Anterior cingulate cortex (tissue), 58 donors: Measurements from ENCODE around the gene TMEM201.

Source experiments
- DNase-seq, 58 donors: peaks; one replicate each; lab custom pipeline; 2025; lab: John Stamatoyannopoulos, UW

The TMEM201 gene

GRCh38 chr1:9597361-9598315 is 8.9 kb downstream of the TMEM201 start:
- DNase-seq = no peak

- DNase-seq = no peak
Observed at GRCh38 chr1:9598316-9598700, 9.6 kb downstream of the TMEM201 start.

GRCh38 chr1:9599741-9600140 is 11.0 kb downstream of the TMEM201 start:
- no peak for DNase-seq

- DNase-seq = no peak
Observed at GRCh38 chr1:9600861-9601834, 12.4 kb downstream of the TMEM201 start.

DNA sequence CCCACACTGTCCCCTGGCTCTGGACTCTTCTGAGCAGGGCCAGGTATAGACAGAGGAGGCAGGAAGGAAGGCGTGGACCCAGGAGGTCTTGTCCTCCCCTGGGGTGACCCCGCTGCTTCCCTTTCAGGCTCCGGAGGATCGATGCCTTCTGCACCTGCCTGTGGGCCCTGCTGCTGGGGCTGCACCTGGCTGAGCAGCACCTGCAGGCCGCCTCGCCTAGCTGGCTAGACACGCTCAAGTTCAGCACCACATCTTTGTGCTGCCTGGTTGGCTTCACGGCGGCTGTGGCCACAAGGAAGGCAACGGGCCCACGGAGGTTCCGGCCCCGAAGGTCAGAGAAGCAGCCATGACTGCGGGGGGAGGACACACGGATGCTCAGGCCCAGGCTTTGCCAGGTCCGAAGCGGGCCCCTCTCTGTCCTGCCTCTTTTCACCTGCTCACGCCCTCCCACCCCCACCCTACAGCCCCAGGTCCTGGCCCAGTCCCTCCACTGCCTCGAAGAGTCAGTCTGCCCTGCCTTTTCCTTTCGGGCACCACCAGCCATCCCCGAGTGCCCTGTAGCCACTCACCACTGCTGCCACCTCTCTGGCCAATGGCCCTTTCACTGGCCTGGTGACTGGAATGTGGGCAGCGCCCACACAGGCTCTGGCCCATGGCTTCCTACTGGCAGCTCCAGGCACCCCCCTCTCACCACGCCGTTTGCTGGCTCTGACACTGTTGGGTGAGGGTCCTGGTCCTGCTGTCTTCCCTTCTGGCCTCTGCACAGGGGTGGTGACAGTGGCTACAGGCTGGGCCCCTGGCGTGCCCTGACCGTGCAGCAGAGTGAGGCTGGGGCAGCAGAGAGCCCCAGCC is 13.5 kb downstream of the TMEM201 start:
- no peak for DNase-seq

DNA sequence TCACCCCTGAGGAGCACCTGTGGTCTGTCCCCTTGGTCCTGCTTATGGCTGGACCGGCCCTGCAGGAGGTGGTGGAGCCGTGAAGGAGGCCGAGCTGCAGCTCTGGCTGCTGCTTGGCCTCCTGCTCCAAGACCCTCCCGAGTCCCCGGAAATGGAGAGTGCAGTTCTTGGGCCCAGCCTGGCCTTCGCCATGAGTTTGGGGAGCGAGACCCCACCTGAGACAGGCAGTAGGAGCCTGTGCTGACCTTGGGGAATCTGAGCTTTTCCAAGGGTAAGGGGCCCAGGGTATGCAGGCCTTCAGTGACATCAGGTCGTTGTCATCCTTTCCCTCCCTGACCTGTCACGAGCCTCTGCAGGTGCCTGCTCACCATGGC is 14.1 kb downstream of the TMEM201 start:
- DNase-seq = no peak

DNA sequence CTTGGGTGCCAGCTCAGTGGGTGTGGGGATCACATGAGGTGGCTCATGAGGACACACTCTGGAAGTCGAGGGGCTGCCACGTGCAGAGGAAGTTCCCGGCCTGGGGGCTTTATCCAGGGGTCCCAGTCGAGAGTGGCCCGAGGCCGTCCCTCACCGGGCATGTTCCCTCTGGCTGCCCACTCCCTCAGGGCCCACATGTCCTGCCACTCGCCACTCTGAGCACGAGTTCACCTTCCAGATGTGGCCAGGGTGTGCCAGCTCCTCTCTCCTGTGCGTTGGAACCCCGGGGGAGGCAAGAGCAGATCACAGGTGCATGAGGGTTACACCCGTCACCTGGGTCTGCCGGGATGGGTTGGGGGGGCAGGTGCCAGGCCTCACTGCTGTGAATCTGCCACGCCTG is 14.6 kb downstream of the TMEM201 start:
- DNase-seq = no peak

DNA sequence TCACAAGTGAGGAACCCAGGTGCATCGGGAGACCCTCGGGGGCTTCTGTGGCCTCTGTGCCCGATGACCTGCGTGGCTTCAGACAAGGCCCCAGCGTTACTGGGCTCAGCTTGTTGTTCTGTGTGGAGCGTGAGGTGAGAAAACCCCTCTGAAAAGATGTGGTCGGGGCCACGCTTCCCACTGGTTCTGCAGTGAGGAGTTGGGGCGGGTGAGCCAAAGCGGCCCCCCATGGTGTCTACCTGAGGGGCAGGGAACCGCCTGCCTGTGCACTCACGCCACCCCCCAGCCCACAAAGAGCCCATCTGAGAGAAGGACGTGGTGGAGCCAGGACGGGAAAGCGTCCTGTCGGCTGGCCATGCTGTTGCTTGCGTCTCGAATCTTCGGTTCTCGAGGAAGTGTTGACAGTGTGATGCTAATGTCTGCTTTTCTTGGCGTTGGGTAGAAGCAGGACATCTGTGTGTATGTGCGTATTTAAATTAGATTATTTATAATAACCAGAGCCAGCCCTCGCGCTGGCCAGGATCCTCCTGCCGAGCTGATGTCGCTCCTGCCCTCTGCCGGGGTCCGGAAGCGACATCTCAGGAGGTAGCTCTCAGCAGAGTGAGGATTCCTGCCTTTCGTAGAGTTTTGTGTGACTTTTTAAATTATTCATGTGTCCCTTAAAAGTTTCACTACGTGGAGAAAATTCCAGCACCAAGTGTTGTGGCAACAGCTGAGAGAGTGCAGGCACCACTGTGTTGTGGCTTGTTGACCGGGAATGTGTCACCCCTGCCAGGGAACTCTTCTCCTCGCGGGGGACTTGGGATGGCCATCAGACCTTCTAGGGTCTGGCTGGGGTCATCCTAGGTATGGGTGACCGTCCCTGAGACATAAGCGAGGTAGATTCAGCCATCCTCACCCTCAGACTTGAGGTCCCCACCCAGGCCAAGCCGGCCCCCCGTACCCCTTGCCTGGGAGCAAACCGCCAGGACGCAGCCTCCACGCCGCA is 15.3 kb downstream of the TMEM201 start:
- DNase-seq = no peak

- no peak for DNase-seq
Observed at GRCh38 chr1:9604836-9605235, 16.1 kb downstream of the TMEM201 start.

DNA sequence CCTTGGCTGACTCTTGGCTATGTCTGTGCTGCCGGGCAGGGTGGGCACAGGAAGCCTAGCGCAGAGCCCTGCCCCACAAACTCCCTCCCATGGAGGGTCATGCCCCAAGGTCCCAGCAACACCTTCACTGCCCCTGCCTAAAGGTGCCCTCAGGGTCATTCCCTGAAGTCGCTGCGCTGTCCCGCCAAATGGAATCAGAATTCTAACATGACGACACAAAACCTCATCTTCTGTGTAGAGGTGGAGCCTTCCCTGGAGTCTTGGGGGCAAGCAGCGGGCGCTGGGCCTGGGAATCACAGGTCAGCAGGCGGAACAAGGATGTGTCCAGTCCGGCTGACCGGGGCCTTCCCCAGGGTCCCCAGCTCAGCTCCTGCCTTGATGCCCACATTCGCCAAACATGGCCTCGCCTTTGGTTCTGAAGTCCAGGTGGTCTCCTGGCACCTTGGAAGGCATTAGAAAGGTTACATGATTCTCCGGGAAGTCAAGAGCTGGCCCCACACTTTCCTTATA is 17.3 kb downstream of the TMEM201 start:
- DNase-seq = no peak

DNA sequence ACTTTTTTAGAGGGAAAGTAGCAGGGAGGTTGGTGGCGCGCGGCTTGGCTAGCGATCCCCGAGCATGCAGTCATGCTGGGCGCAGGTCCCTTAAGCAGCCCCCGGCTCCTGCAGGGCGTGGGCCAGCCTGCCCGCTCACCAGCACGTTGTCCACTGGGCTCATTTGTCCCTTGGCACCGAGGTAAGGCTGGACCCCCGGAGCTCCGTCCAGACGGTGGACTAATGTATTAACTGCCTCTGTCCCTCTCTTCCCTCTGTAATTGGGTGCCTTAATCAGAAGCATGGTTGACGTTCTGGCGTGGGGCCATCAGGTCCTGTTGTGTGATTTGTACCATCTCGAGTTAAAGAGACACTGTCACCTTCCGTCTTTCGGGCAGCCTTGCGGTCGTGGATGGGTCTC is 17.7 kb downstream of the TMEM201 start:
- no peak for DNase-seq

- DNase-seq = peak in 36 of 58 donors; percentile 14 to 82 (median 37)
Observed at GRCh38 chr1:9606948-9607347, 18.2 kb downstream of the TMEM201 start.

GRCh38 chr1:9607352-9607751 is 18.6 kb downstream of the TMEM201 start:
- no peak for DNase-seq

- DNase-seq = no peak
Observed at GRCh38 chr1:9609998-9610397, 21.3 kb downstream of the TMEM201 start.

DNA sequence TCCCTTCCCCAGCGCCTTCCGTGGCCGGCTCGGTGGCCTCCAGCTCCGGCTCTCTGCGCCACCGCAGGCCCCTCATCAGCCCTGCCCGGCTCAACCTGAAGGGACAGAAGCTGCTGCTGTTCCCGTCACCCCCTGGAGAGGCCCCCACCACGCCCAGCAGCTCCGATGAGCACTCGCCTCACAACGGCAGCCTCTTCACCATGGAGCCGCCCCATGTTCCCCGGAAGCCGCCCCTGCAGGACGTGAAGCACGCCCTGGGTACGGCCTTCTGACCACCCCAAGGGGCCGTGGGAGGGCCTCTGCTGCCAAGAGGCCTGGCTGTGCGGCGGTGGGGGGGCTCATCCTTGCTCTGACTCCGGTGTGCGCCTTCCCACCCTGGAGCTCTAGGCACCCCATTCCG is 21.8 kb downstream of the TMEM201 start:
- no peak for DNase-seq

DNA sequence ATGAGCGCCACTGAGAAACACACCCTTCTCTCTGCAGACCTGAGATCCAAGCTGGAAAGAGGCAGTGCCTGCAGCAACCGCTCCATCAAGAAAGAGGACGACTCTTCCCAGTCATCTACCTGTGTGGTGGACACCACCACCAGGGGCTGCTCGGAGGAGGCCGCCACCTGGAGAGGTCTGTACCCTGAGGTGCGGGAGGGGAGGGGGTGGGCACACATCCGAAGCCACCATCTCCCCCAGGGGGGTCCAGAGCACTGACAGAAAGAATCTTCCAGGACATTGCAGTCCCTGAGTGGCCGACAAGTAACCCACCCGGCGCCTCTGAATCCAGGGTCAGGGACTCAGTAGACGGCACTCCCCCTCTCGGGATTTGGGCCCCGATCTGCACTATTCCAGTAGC is 23.0 kb downstream of the TMEM201 start:
- no peak for DNase-seq

GRCh38 chr1:9612162-9612845 is 23.6 kb downstream of the TMEM201 start:
- no peak for DNase-seq
